Ovary (tissue), 9 donors: ENCODE measurements around the gene MCM9. TPM values are rescaled to one million over a fixed set of nuclear protein-coding genes. Genes with fewer than 3 reads are reported as not detected.

ENCODE experiments used
- DNase-seq, 5 donors: peaks; one replicate each; pipeline ENCODE4 v3.0.0-alpha.2; 2019 to 2020
- H3K27ac ChIP-seq, 2 donors: fragments of 200-600 bp; one replicate each; pipeline versions ENCODE4 v1.5.1 to v1.8.0; 2019 to 2022
- H3K27me3 ChIP-seq: fragments of 200-600 bp; one replicate; pipeline ENCODE4 v1.8.0; 2022
- H3K36me3 ChIP-seq: fragments of 200-600 bp; sonication (generic); one replicate; pipeline ENCODE4 v1.5.1; 2019
- H3K4me1 ChIP-seq: one replicate; pipeline ENCODE4 v1.8.1; 2013; ENCODE audit warnings: mild to moderate bottlenecking, moderate library complexity; ENCODE audit not compliant: insufficient read depth
- H3K4me3 ChIP-seq: fragments of 200-600 bp; sonication (generic); one replicate; pipeline ENCODE4 v1.5.1; 2017
- H3K9me3 ChIP-seq, 2 donors: fragments of 200-600 bp in 1 of 2; sonication (generic) in 1 of 2; one replicate each; pipeline versions ENCODE4 v1.5.1 to v1.8.1; 2013 to 2019; ENCODE audit warnings: mild to moderate bottlenecking in 1 of 2, moderate library complexity in 1 of 2
- CTCF ChIP-seq, 3 donors: fragments of 450-650 bp in 2 of 3; fragments of 200-600 bp in 1 of 3; IDR thresholded peaks; one replicate each; pipeline versions ENCODE4 v1.5.1 to v1.8.0; 2016 to 2022; ENCODE audit warnings: antibody characterized with exemption in 3 of 3, mild to moderate bottlenecking in 1 of 3
- EP300 ChIP-seq: sonication (generic); formaldehyde crosslinking; IDR thresholded peaks from one replicate; pipeline ENCODE4 v1.6.1; 2017; ENCODE audit warnings: antibody characterized with exemption
- POLR2A ChIP-seq: fragments of 450-650 bp; IDR thresholded peaks from one replicate; pipeline ENCODE4 v1.6.1; 2017; ENCODE audit warnings: antibody characterized with exemption, mild to moderate bottlenecking, moderate library complexity
- WGBS, 3 donors: extraction: QIAGEN DNeasy Blood & Tissue Kit in 1 of 3; methylation state at CpG; one replicate each; pipeline versions ENCODE4 v1.1.5 to v1.1.7; 2013 to 2017; 5-methylcytosine and 5-hydroxymethylcytosine counted together
- intact Hi-C, 4 donors: fragments of 100-400 bp; cut with DNase I; formaldehyde crosslinking; loops; one replicate each; pipeline versions ENCODE4 v1.11.0 to v1.15.1; 2022 to 2023
- polyA plus RNA-seq, 2 donors: library from polyadenylated mRNA; stranded (reverse); fragments of 200-250 nt in 1 of 2; fragments of 350-450 nt in 1 of 2; fragmentation: Illumina TruSeq in 1 of 2; extraction: RNeasy Lipid Tissue Mini Kit (QIAGEN cat#74804) in 1 of 2; gene quantifications; one replicate each; pipeline ENCODE4 v1.2.3, GENCODE V29; 2013 to 2014
- total RNA-seq, 7 donors: library from RNA; depleted of rRNA in 2 of 7; stranded (reverse); fragments of >200 nt in 2 of 7; fragmentation: NEBNext Ultra II Directional in 3 of 7; extraction: Animal tissue kit (Norgen Biotek cat#: 25700) in 3 of 7; gene quantifications; one replicate each; pipeline versions ENCODE4 v1.1.0 to v1.2.4, GENCODE V29; 2016 to 2023
- donor health status: DM: no; HTN: no; CAD: no; lungs with moderate emphysema.
- donor health status: DM: no; HTN: no; CAD: no.
- donor health status: Bipolar disorder and iron deficiency.
- donor health status: DM: yes; HTN: yes; CAD: no.
- donor health status: DM: no; HTN: no; CAD: no.
- donor health status: DM: yes; HTN: yes; CAD: no.

MCM9 gene
- total and polyA plus RNA-seq, 9 donors, result 5.5 to 17.5 (median 11.2) TPM

GRCh38 chr6:118788702-118789101 lies 146.3 kb downstream of the MCM9 start:
- intact Hi-C loops, result loop anchor here in 2 of 4 donors (10.0 kb wide), 2 partner anchors 204 to 744 kb away; no protein-coding TSS in a partner anchor
- DNase-seq, result no peak
- H3K4me1 ChIP-seq, result peaks cover 4% of the 10 kb centered on the region
- H3K27me3 ChIP-seq, result no peaks in the 10 kb centered on the region
- TF ChIP-seq CTCF (IDR thresholded peaks at IDR 0.05) (no peak), POLR2A (no peak), EP300 (no peak)
- no peaks in the 10 kb centered on the region for H3K36me3 ChIP-seq
- H3K4me3 ChIP-seq, result no peak overlapping the region
- H3K27ac ChIP-seq, result no peak overlapping the region
- H3K9me3 ChIP-seq, result no peaks in the 10 kb centered on the region
- WGBS, 3 donors, result 87 to 96% (median 93%) methylated on average over 4 of the region's 4 CpGs

- Histone ChIP-seq H3K27ac (no peak overlapping the region), H3K4me1 (peaks cover 6% of the 10 kb centered on the region), H3K4me3 (no peak overlapping the region), H3K27me3 (no peaks in the 10 kb centered on the region), H3K36me3 (no peaks in the 10 kb centered on the region), H3K9me3 (no peaks in the 10 kb centered on the region)
- 70 to 84% (median 82%) methylated on average over 6 of the region's 6 CpGs for WGBS, 3 donors
- no peak for TF ChIP-seq CTCF (IDR thresholded peaks at IDR 0.05)
- TF ChIP-seq EP300, result no peak
- no peak for TF ChIP-seq POLR2A
- no peak for DNase-seq
- intact Hi-C loops, result loop anchor here in 2 of 4 donors (10.0 kb wide), 2 partner anchors 203 to 743 kb away; no protein-coding TSS in a partner anchor
Observed at GRCh38 chr6:118787724-118788423, 147.1 kb downstream of the MCM9 start.

- H3K27ac ChIP-seq, result no peak overlapping the region
- intact Hi-C loops, result loop anchor here in 2 of 4 donors (10.0 kb wide), 2 partner anchors 202 to 742 kb away; no protein-coding TSS in a partner anchor
- TF ChIP-seq CTCF (IDR thresholded peaks at IDR 0.05) (no peak), EP300 (no peak), POLR2A (no peak)
Observed at GRCh38 chr6:118786596-118787453, 148.1 kb downstream of the MCM9 start.

GRCh38 chr6:118785601-118786000 lies 149.4 kb downstream of the MCM9 start:
- TF ChIP-seq CTCF (IDR thresholded peaks at IDR 0.05), result no peak
- TF ChIP-seq POLR2A, result no peak
- no peak for TF ChIP-seq EP300
- Histone ChIP-seq H3K4me3 (no peak overlapping the region), H3K4me1 (peaks cover 6% of the 10 kb centered on the region), H3K27ac (no peak overlapping the region), H3K9me3 (no peaks in the 10 kb centered on the region), H3K36me3 (no peaks in the 10 kb centered on the region), H3K27me3 (no peaks in the 10 kb centered on the region)
- intact Hi-C loops, result loop anchor here in 2 of 4 donors (10.0 kb wide), 2 partner anchors 201 to 741 kb away; no protein-coding TSS in a partner anchor
- 92 to 97% (median 95%) methylated on average over 3 of the region's 3 CpGs for WGBS, 3 donors
- DNase-seq, result no peak

More at GRCh38 chr6:118786596-118787453, 148.1 kb downstream of the MCM9 start:
- H3K27me3 ChIP-seq, result no peaks in the 10 kb centered on the region
- DNase-seq, result no peak
- no peaks in the 10 kb centered on the region for H3K36me3 ChIP-seq
- WGBS, 3 donors, result 79 to 91% (median 84%) methylated on average over 8 of the region's 8 CpGs
- peaks cover 6% of the 10 kb centered on the region for H3K4me1 ChIP-seq
- no peaks in the 10 kb centered on the region for H3K9me3 ChIP-seq
- H3K4me3 ChIP-seq, result no peak overlapping the region
